ENCODE results near the gene AAK1.

Gene AAK1

DNA sequence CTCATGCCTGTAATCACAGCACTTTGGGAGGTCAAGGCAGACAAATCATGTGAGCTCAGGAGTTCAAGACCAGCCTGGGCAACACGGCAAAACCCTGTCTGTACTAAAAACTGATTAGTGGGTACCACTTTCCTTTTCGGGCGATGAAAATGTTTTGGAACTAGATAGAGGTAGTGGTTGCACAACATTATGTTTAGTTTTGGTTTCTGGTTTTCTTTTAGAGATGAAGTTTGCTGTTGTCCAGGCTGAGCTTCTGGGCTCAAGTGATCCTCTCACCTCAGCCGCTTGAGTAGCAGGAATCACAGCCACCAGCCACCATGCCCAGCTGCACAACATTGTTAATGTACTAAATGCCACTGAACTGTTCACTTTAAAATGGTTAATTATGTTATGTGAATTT, 27.6 kb downstream of the AAK1 start:
- no peaks in the 10 kb centered on the region for H3F3A ChIP-seq (ENCODE audit: insufficient read depth)
- H3K9me3 ChIP-seq (ENCODE audit: insufficient read depth, low read length): no peaks in the 10 kb centered on the region
- H3K4me2 ChIP-seq (ENCODE audit: low read depth, low read length, poor library complexity, severe bottlenecking): no peak overlapping the region
- no peak overlapping the region for H3K9ac ChIP-seq (ENCODE audit: low read length)
- H3K79me2 ChIP-seq (ENCODE audit: insufficient read depth, low read length): no peaks in the 10 kb centered on the region
- H4K20me1 ChIP-seq (ENCODE audit: low read depth, low read length): no peaks in the 10 kb centered on the region
- no peak overlapping the region for H3K27ac ChIP-seq (ENCODE audit: low read depth, low read length)
- H3K27me3 ChIP-seq (ENCODE audit: low read length): no peaks in the 10 kb centered on the region
- no peak overlapping the region for H2AFZ ChIP-seq (ENCODE audit: low read depth, low read length, severe bottlenecking)
- H3K36me3 ChIP-seq (ENCODE audit: low read length): no peaks in the 10 kb centered on the region
- no peaks in the 10 kb centered on the region for H3K9me2 ChIP-seq (replicated peaks; ENCODE audit: insufficient read depth, low read length)
- TF ChIP-seq EZH2phosphoT487 (conservative IDR thresholded peaks at IDR 0.05; ENCODE audit: low read length): no peak
- TF ChIP-seq, protein P1, sequence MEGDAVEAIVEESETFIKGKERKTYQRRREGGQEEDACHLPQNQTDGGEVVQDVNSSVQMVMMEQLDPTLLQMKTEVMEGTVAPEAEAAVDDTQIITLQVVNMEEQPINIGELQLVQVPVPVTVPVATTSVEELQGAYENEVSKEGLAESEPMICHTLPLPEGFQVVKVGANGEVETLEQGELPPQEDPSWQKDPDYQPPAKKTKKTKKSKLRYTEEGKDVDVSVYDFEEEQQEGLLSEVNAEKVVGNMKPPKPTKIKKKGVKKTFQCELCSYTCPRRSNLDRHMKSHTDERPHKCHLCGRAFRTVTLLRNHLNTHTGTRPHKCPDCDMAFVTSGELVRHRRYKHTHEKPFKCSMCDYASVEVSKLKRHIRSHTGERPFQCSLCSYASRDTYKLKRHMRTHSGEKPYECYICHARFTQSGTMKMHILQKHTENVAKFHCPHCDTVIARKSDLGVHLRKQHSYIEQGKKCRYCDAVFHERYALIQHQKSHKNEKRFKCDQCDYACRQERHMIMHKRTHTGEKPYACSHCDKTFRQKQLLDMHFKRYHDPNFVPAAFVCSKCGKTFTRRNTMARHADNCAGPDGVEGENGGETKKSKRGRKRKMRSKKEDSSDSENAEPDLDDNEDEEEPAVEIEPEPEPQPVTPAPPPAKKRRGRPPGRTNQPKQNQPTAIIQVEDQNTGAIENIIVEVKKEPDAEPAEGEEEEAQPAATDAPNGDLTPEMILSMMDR (IDR thresholded peaks at IDR 0.05; ENCODE audit: insufficient read depth, low read length, poor library complexity, severe bottlenecking): no peak
- no peak overlapping the region for H3K4me3 ChIP-seq (ENCODE audit: insufficient read depth, low read length, poor library complexity, severe bottlenecking)

GRCh38 chr2:69615078-69615625, 28.4 kb downstream of the AAK1 start:
- Histone ChIP-seq H3K9ac (ENCODE audit: low read length) (no peak overlapping the region), H3K4me2 (ENCODE audit: low read depth, low read length, poor library complexity, severe bottlenecking) (no peak overlapping the region), H3K9me2 (replicated peaks; ENCODE audit: insufficient read depth, low read length) (no peaks in the 10 kb centered on the region), H3F3A (ENCODE audit: insufficient read depth) (no peaks in the 10 kb centered on the region), H3K27me3 (ENCODE audit: low read length) (no peaks in the 10 kb centered on the region), H4K20me1 (ENCODE audit: low read depth, low read length) (no peaks in the 10 kb centered on the region), H3K79me2 (ENCODE audit: insufficient read depth, low read length) (no peaks in the 10 kb centered on the region), H3K36me3 (ENCODE audit: low read length) (no peaks in the 10 kb centered on the region), H3K9me3 (ENCODE audit: insufficient read depth, low read length) (0 out of 2 replicates have a peak, but pooled peaks cover 4% of the 10 kb centered on the region), H3K4me3 (ENCODE audit: insufficient read depth, low read length, poor library complexity, severe bottlenecking) (no peak overlapping the region), H2AFZ (ENCODE audit: low read depth, low read length, severe bottlenecking) (no peak overlapping the region), H3K27ac (ENCODE audit: low read depth, low read length) (no peak overlapping the region)
- no peak for TF ChIP-seq EZH2phosphoT487 (conservative IDR thresholded peaks at IDR 0.05; ENCODE audit: low read length)
- TF ChIP-seq, protein P1 (IDR thresholded peaks at IDR 0.05; ENCODE audit: insufficient read depth, low read length, poor library complexity, severe bottlenecking): no peak

DNA sequence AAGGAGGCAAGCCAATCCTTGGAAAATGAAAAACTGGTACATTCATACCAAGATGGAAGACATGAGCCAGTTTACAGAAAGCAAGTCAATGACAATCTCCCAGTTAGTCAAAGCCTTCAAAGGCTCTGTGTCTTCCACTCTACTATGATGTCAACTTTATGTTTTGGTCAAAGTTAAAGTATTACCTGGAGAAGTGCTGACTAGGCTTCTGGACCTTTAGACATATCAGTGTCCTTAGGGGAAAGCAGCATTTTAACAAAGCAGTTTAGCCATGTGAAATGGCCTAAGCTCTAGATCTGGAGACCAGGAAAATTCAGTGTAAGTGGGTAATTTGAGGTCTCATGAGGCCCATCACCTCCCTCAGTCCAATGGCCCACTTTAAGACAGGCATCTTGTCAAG, 30.8 kb downstream of the AAK1 start:
- no peak overlapping the region for H2AFZ ChIP-seq (ENCODE audit: low read depth, low read length, severe bottlenecking)
- no peak overlapping the region for H3K9ac ChIP-seq (ENCODE audit: low read length)
- no peak overlapping the region for H3K4me2 ChIP-seq (ENCODE audit: low read depth, low read length, poor library complexity, severe bottlenecking)
- no peaks in the 10 kb centered on the region for H3K36me3 ChIP-seq (ENCODE audit: low read length)
- 0 out of 2 replicates have a peak, but pooled peaks cover 6% of the 10 kb centered on the region for H3K9me3 ChIP-seq (ENCODE audit: insufficient read depth, low read length)
- H3K9me2 ChIP-seq (replicated peaks; ENCODE audit: insufficient read depth, low read length): no peaks in the 10 kb centered on the region
- no peaks in the 10 kb centered on the region for H3K27me3 ChIP-seq (ENCODE audit: low read length)
- H3F3A ChIP-seq (ENCODE audit: insufficient read depth): no peaks in the 10 kb centered on the region
- H3K27ac ChIP-seq (ENCODE audit: low read depth, low read length): no peak overlapping the region
- H3K4me3 ChIP-seq (ENCODE audit: insufficient read depth, low read length, poor library complexity, severe bottlenecking): no peak overlapping the region
- H3K79me2 ChIP-seq (ENCODE audit: insufficient read depth, low read length): no peaks in the 10 kb centered on the region
- no peaks in the 10 kb centered on the region for H4K20me1 ChIP-seq (ENCODE audit: low read depth, low read length)
- no peak for TF ChIP-seq EZH2phosphoT487 (conservative IDR thresholded peaks at IDR 0.05; ENCODE audit: low read length)
- TF ChIP-seq, protein P1 (IDR thresholded peaks at IDR 0.05; ENCODE audit: insufficient read depth, low read length, poor library complexity, severe bottlenecking): no peak
